ENCODE data around the gene HK3.

HK3 gene

GRCh38 chr5:176870110-176870591 is 29.0 kb downstream of the HK3 start:
- Histone ChIP-seq H3K36me3 (ENCODE audit: insufficient read depth, low read length) (no peaks in the 10 kb centered on the region), H3K9me3 (ENCODE audit: insufficient read depth, low read depth, low read length) (no peaks in the 10 kb centered on the region), H4K20me1 (ENCODE audit: insufficient read depth, low read length, poor library complexity, severe bottlenecking) (no peaks in the 10 kb centered on the region), H3K9me2 (replicated peaks; ENCODE audit: low read depth, low read length) (no peaks in the 10 kb centered on the region), H3K4me3 (ENCODE audit: low read length, poor library complexity, severe bottlenecking) (no peak overlapping the region), H3K4me1 (ENCODE audit: insufficient read depth, low read length, poor library complexity, severe bottlenecking) (no peaks in the 10 kb centered on the region), H3K9ac (ENCODE audit: low read depth, low read length, poor library complexity, severe bottlenecking) (no peak overlapping the region), H2AFZ (ENCODE audit: low read length) (no peak overlapping the region), H3F3A (ENCODE audit: low read depth) (no peaks in the 10 kb centered on the region), H3K27me3 (ENCODE audit: insufficient read depth, low read length, poor library complexity, severe bottlenecking) (no peaks in the 10 kb centered on the region), H3K79me2 (ENCODE audit: insufficient read depth, low read length) (no peaks in the 10 kb centered on the region), H3K4me2 (ENCODE audit: low read depth, low read length, poor library complexity, severe bottlenecking) (no peak overlapping the region)
- TF ChIP-seq CTCF (conservative IDR thresholded peaks at IDR 0.05; ENCODE audit: low read length) (0 out of 2 replicates have a peak, but pooled peaks have one; percentile 12), EZH2phosphoT487 (IDR thresholded peaks at IDR 0.05; ENCODE audit: borderline replicate concordance) (no peak)

- H3K4me2 ChIP-seq (ENCODE audit: low read depth, low read length, poor library complexity, severe bottlenecking): no peak overlapping the region
- no peaks in the 10 kb centered on the region for H3K79me2 ChIP-seq (ENCODE audit: insufficient read depth, low read length)
- no peaks in the 10 kb centered on the region for H3F3A ChIP-seq (ENCODE audit: low read depth)
- no peak overlapping the region for H2AFZ ChIP-seq (ENCODE audit: low read length)
- H4K20me1 ChIP-seq (ENCODE audit: insufficient read depth, low read length, poor library complexity, severe bottlenecking): no peaks in the 10 kb centered on the region
- H3K9ac ChIP-seq (ENCODE audit: low read depth, low read length, poor library complexity, severe bottlenecking): no peak overlapping the region
- no peaks in the 10 kb centered on the region for H3K4me1 ChIP-seq (ENCODE audit: insufficient read depth, low read length, poor library complexity, severe bottlenecking)
- H3K36me3 ChIP-seq (ENCODE audit: insufficient read depth, low read length): no peaks in the 10 kb centered on the region
- H3K9me3 ChIP-seq (ENCODE audit: insufficient read depth, low read depth, low read length): no peaks in the 10 kb centered on the region
- no peaks in the 10 kb centered on the region for H3K9me2 ChIP-seq (replicated peaks; ENCODE audit: low read depth, low read length)
- TF ChIP-seq EZH2phosphoT487 (IDR thresholded peaks at IDR 0.05; ENCODE audit: borderline replicate concordance): no peak
- no peak for TF ChIP-seq CTCF (conservative IDR thresholded peaks at IDR 0.05; ENCODE audit: low read length)
- H3K27me3 ChIP-seq (ENCODE audit: insufficient read depth, low read length, poor library complexity, severe bottlenecking): no peaks in the 10 kb centered on the region
- no peak overlapping the region for H3K4me3 ChIP-seq (ENCODE audit: low read length, poor library complexity, severe bottlenecking)
Measured at GRCh38 chr5:176869501-176870109, 29.5 kb downstream of the HK3 start.

GRCh38 chr5:176868731-176869130 is 30.4 kb downstream of the HK3 start:
- no peaks in the 10 kb centered on the region for H3K9me2 ChIP-seq (replicated peaks; ENCODE audit: low read depth, low read length)
- TF ChIP-seq EZH2phosphoT487 (IDR thresholded peaks at IDR 0.05; ENCODE audit: borderline replicate concordance): no peak
- TF ChIP-seq CTCF (conservative IDR thresholded peaks at IDR 0.05; ENCODE audit: low read length): no peak
- H2AFZ ChIP-seq (ENCODE audit: low read length): no peak overlapping the region
- no peak overlapping the region for H3K9ac ChIP-seq (ENCODE audit: low read depth, low read length, poor library complexity, severe bottlenecking)
- no peaks in the 10 kb centered on the region for H3K36me3 ChIP-seq (ENCODE audit: insufficient read depth, low read length)
- H3K4me1 ChIP-seq (ENCODE audit: insufficient read depth, low read length, poor library complexity, severe bottlenecking): no peaks in the 10 kb centered on the region
- no peaks in the 10 kb centered on the region for H3F3A ChIP-seq (ENCODE audit: low read depth)
- no peaks in the 10 kb centered on the region for H3K79me2 ChIP-seq (ENCODE audit: insufficient read depth, low read length)
- no peaks in the 10 kb centered on the region for H3K9me3 ChIP-seq (ENCODE audit: insufficient read depth, low read depth, low read length)
- no peak overlapping the region for H3K4me3 ChIP-seq (ENCODE audit: low read length, poor library complexity, severe bottlenecking)
- H4K20me1 ChIP-seq (ENCODE audit: insufficient read depth, low read length, poor library complexity, severe bottlenecking): no peaks in the 10 kb centered on the region
- H3K4me2 ChIP-seq (ENCODE audit: low read depth, low read length, poor library complexity, severe bottlenecking): no peak overlapping the region
- no peaks in the 10 kb centered on the region for H3K27me3 ChIP-seq (ENCODE audit: insufficient read depth, low read length, poor library complexity, severe bottlenecking)
